Smooth muscle cell (in vitro differentiated cells): ENCODE data around the gene MMP24. TPM values are rescaled to one million over a fixed set of nuclear protein-coding genes. Genes with fewer than 3 reads are reported as not detected.

Experiments
- DNase-seq: peaks from one replicate; lab custom pipeline; 2025; ENCODE audit not compliant: unreplicated experiment; lab: John Stamatoyannopoulos, UW
- H2AFZ ChIP-seq: fragments of 200-600 bp; sonication (generic); 2 replicates; pipeline ENCODE4 v1.6.0; 2016; ENCODE audit warnings: antibody characterized with exemption, low read depth, mild to moderate bottlenecking
- H3F3A ChIP-seq: fragments of 200-600 bp; sonication (generic); 2 replicates; pipeline ENCODE4 v1.6.0; 2017; ENCODE audit warnings: antibody characterized with exemption, low read depth
- H3K27ac ChIP-seq: fragments of 200-600 bp; sonication (generic); 2 replicates; pipeline ENCODE4 v1.5.1; 2016; ENCODE audit warnings: low read depth, mild to moderate bottlenecking
- H3K27me3 ChIP-seq: fragments of 200-600 bp; sonication (generic); 2 replicates; pipeline ENCODE4 v1.6.1; 2016; ENCODE audit warnings: low read depth, mild to moderate bottlenecking
- H3K36me3 ChIP-seq: fragments of 200-600 bp; sonication (generic); 2 replicates; pipeline ENCODE4 v1.5.1; 2016; ENCODE audit warnings: low read depth
- H3K4me1 ChIP-seq: fragments of 200-600 bp; sonication (generic); 2 replicates; pipeline ENCODE4 v1.5.1; 2016; ENCODE audit warnings: low read depth
- H3K4me2 ChIP-seq: fragments of 200-600 bp; sonication (generic); 2 replicates; pipeline ENCODE4 v1.6.0; 2016; ENCODE audit warnings: mild to moderate bottlenecking
- H3K4me3 ChIP-seq: fragments of 200-600 bp; sonication (generic); 2 replicates; pipeline ENCODE4 v1.5.1; 2016; ENCODE audit warnings: mild to moderate bottlenecking
- H3K79me2 ChIP-seq: fragments of 200-600 bp; sonication (generic); 2 replicates; pipeline ENCODE4 v1.6.0; 2016; ENCODE audit warnings: low read depth, mild to moderate bottlenecking
- H3K9ac ChIP-seq: fragments of 200-600 bp; sonication (generic); 2 replicates; pipeline ENCODE4 v1.6.0; 2016; ENCODE audit warnings: low read depth
- H3K9me3 ChIP-seq: fragments of 200-600 bp; sonication (generic); replicated peaks from 2 replicates; pipeline ENCODE4 v1.5.1; 2016; ENCODE audit warnings: low read depth
- H4K20me1 ChIP-seq: fragments of 200-600 bp; sonication (generic); 2 replicates; pipeline ENCODE4 v1.6.0; 2016; ENCODE audit warnings: low read depth
- WGBS: methylation state at CpG from one replicate; pipeline ENCODE4 v1.1.7; 2016; ENCODE audit warnings: low lambda C conversion rate; 5-methylcytosine and 5-hydroxymethylcytosine counted together
- polyA plus RNA-seq: library from polyadenylated mRNA; unstranded; fragments of >200 nt; fragmentation: Nextera tagmentation; extraction: Ambion mirVana; gene quantifications from 2 replicates; pipeline ENCODE4 v1.2.1, GENCODE V29; 2016
- total RNA-seq: library from RNA; depleted of rRNA; stranded (reverse); fragments of >200 nt; gene quantifications from 2 replicates; pipeline ENCODE4 v1.2.3, GENCODE V29; 2014
- TF ChIP-seq, protein P1 (sequence below): fragments of 200-600 bp; sonication (generic); IDR thresholded peaks from 2 replicates; pipeline ENCODE4 v1.5.1; 2017; ENCODE audit warnings: borderline replicate concordance, mild to moderate bottlenecking, antibody characterized with exemption; ENCODE audit not compliant: insufficient read depth, poor library complexity, severe bottlenecking

Gene MMP24
- total and polyA plus RNA-seq, 2 experiments from 2014 or later, result 0.03 to 0.09 TPM

DNA sequence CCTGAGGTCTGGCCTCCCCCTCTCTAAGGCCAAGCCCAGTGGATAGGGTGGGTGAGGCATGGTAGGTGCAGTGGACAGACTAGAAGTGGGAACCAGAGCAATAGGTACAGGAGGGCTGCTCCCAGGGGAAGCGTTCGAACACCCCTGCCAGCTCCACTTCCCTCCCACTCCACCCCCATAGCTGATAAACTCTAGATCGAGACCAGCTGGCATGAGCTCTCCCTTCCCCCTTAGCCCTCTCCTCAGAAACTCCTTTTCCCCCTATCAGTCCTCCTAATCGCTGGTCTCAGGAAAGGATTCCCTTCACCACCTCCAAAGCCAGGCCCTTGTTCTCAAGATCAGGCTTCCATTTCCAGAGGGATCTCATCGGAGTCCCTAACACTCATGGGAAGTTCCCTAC, 71.8 kb downstream of the MMP24 start:
- Histone ChIP-seq H3F3A (no peaks in the 10 kb centered on the region), H3K27me3 (no peaks in the 10 kb centered on the region), H3K4me1 (no peaks in the 10 kb centered on the region), H4K20me1 (no peaks in the 10 kb centered on the region), H3K27ac (no peak overlapping the region), H3K4me3 (no peak overlapping the region), H3K4me2 (no peak overlapping the region), H3K79me2 (no peaks in the 10 kb centered on the region), H3K9me3 (no peaks in the 10 kb centered on the region), H3K9ac (no peak overlapping the region), H3K36me3 (no peaks in the 10 kb centered on the region), H2AFZ (no peak overlapping the region)
- TF ChIP-seq, protein P1, sequence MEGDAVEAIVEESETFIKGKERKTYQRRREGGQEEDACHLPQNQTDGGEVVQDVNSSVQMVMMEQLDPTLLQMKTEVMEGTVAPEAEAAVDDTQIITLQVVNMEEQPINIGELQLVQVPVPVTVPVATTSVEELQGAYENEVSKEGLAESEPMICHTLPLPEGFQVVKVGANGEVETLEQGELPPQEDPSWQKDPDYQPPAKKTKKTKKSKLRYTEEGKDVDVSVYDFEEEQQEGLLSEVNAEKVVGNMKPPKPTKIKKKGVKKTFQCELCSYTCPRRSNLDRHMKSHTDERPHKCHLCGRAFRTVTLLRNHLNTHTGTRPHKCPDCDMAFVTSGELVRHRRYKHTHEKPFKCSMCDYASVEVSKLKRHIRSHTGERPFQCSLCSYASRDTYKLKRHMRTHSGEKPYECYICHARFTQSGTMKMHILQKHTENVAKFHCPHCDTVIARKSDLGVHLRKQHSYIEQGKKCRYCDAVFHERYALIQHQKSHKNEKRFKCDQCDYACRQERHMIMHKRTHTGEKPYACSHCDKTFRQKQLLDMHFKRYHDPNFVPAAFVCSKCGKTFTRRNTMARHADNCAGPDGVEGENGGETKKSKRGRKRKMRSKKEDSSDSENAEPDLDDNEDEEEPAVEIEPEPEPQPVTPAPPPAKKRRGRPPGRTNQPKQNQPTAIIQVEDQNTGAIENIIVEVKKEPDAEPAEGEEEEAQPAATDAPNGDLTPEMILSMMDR, result no peak
- DNase-seq, result no peak
- 82% methylated on average over 5 of the region's 5 CpGs for WGBS

DNA sequence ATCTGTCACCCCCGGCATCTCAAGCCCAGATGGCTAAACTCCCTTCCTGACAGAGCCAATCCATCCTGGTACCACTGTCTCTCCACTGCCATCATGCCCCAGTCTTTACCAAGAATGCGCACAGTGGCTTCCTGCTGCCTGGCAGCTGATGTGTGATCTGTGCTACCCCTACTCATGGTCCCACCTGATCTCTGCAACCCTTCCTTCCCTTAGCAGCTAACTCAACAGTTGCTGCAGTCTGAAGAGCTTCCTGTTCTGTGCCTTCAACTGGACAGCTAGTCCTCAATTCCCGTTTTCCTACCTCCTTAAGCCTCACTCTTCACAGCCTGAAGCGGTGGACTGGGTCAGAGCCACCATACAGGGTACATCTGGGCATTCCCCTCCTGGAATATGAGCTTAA, 73.3 kb downstream of the MMP24 start:
- Histone ChIP-seq H3K9me3 (no peaks in the 10 kb centered on the region), H3K27me3 (no peaks in the 10 kb centered on the region), H2AFZ (no peak overlapping the region), H4K20me1 (no peaks in the 10 kb centered on the region), H3F3A (peaks cover under 1% of the 10 kb centered on the region), H3K27ac (no peak overlapping the region), H3K4me2 (no peak overlapping the region), H3K4me3 (no peak overlapping the region), H3K9ac (no peak overlapping the region), H3K36me3 (no peaks in the 10 kb centered on the region), H3K4me1 (no peaks in the 10 kb centered on the region), H3K79me2 (no peaks in the 10 kb centered on the region)
- TF ChIP-seq, protein P1, result no peak
- DNase-seq, result no peak
- 89% methylated on average over 4 of the region's 4 CpGs for WGBS

DNA sequence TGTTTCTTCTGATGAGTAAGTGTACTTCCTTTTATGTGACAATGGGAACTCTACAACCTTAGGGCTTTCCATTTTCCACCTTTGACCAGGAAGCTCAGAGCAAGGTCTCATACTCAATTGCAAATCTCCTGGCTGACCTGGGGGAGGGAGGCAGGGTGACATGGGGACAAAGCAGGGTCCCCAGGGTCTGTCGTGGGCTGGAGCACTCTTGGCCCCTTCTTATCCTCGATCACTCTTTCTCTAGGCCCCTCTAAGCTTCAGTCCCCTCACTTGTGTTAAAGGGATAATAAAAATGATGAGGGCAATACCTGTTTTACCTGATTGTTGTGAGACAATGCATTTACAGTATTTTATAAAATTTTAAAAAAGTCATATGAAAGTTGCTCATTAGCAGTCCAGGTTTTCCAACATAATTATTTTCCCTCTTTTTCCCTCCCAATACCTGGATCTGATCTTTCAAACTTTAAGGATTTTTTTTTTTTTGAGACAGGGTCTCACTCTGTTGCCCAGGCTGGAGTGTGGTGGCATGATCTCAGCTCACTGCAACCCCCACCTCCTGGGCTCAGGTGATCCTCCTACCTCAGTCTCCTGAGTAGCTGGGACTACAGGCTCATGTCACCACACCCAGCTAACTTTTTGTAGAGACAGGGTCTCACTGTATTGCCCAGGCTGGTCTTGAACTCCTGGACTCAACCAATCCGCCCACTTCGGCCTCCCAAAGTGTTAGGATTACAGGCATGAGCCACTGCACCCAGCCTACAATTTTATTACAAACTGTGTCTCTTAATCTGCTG, 74.2 kb downstream of the MMP24 start:
- peaks cover 5% of the 10 kb centered on the region for H3K4me1 ChIP-seq
- no peaks in the 10 kb centered on the region for H3K36me3 ChIP-seq
- H3K9ac ChIP-seq, result no peak overlapping the region
- H3K4me2 ChIP-seq, result no peak overlapping the region
- no peak overlapping the region for H3K27ac ChIP-seq
- H4K20me1 ChIP-seq, result no peaks in the 10 kb centered on the region
- TF ChIP-seq, protein P1, result no peak
- 93% methylated on average over 4 of the region's 4 CpGs for WGBS
- H2AFZ ChIP-seq, result no peak overlapping the region
- DNase-seq, result no peak
- H3F3A ChIP-seq, result peaks cover 8% of the 10 kb centered on the region
- no peaks in the 10 kb centered on the region for H3K79me2 ChIP-seq
- H3K9me3 ChIP-seq, result no peaks in the 10 kb centered on the region
- no peak overlapping the region for H3K4me3 ChIP-seq
- H3K27me3 ChIP-seq, result no peaks in the 10 kb centered on the region

DNA sequence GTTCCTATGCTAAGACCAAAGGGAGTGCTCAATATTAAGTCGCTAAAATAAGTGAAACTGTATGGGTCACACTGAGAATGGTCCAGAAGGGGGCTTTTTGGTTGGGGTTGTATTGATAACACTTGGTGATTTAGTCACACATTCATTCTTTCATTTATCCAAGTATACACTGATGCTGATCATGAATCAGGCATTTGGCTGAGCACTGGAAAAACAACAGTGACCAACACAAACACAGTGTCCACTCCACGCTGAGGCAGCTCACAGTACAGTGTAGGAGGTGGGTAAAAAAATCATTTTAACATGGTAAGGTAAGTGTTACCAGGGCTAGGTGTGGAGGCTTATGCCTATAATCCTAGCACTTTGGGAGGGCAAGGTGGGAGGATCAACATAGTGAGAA, 74.9 kb downstream of the MMP24 start:
- H3K36me3 ChIP-seq, result no peaks in the 10 kb centered on the region
- H2AFZ ChIP-seq, result no peak overlapping the region
- no peaks in the 10 kb centered on the region for H3K9me3 ChIP-seq
- no peaks in the 10 kb centered on the region for H3K79me2 ChIP-seq
- peaks cover 10% of the 10 kb centered on the region for H3K4me1 ChIP-seq
- H4K20me1 ChIP-seq, result no peaks in the 10 kb centered on the region
- no peak overlapping the region for H3K27ac ChIP-seq
- WGBS, result 94% methylated on average over 2 of the region's 2 CpGs
- H3F3A ChIP-seq, result peaks cover 14% of the 10 kb centered on the region
- TF ChIP-seq, protein P1, result no peak
- no peaks in the 10 kb centered on the region for H3K27me3 ChIP-seq
- no peak for DNase-seq
- H3K9ac ChIP-seq, result no peak overlapping the region
- H3K4me2 ChIP-seq, result no peak overlapping the region
- H3K4me3 ChIP-seq, result no peak overlapping the region
